CD14-positive monocyte (primary cell): Measurements from ENCODE around the gene CECR2. TPM values are rescaled to one million over a fixed set of nuclear protein-coding genes. Genes with fewer than 3 reads are reported as not detected.

Experiments used
- DNase-seq, 3 donors: peaks; one replicate each; pipeline ENCODE4 v3.0.0-alpha.2; 2011 to 2022
- H2AFZ ChIP-seq: 2 replicates; pipeline ENCODE4 v1.6.0; 2012; ENCODE audit warnings: mild to moderate bottlenecking, low read depth, low read length, inconsistent platforms; ENCODE audit not compliant: insufficient read depth, poor library complexity, severe bottlenecking
- H3K27ac ChIP-seq, 2 donors: 1 replicate in 1 of 2; 2 replicates in 1 of 2; pipeline ENCODE4 v1.5.1; 2012 to 2013; ENCODE audit warnings: low read length in 2 of 2, control low read depth in 1 of 2, inconsistent platforms in 1 of 2, low read depth in 1 of 2, mild to moderate bottlenecking in 1 of 2
- H3K27me3 ChIP-seq, 2 donors: one replicate each; pipeline versions ENCODE4 v1.6.0 to v1.6.1; 2011 to 2013; ENCODE audit warnings: low read length in 2 of 2; ENCODE audit not compliant: control insufficient read depth in 2 of 2, insufficient read depth in 2 of 2
- H3K36me3 ChIP-seq, 2 donors: replicated peaks in 1 of 2; 1 replicate in 1 of 2; 2 replicates in 1 of 2; pipeline versions ENCODE4 v1.5.1 to v1.6.1; 2012 to 2013; ENCODE audit warnings: low read length in 2 of 2, control low read depth in 1 of 2, inconsistent platforms in 1 of 2, mild to moderate bottlenecking in 1 of 2; ENCODE audit not compliant: insufficient read depth in 2 of 2, control insufficient read depth in 1 of 2
- H3K4me1 ChIP-seq, 2 donors: 1 replicate in 1 of 2; 2 replicates in 1 of 2; pipeline versions ENCODE4 v1.5.1 to v1.6.1; 2012 to 2013; ENCODE audit warnings: low read length in 2 of 2, control low read depth in 1 of 2, inconsistent platforms in 1 of 2, mild to moderate bottlenecking in 1 of 2, moderate library complexity in 1 of 2; ENCODE audit not compliant: insufficient read depth in 2 of 2, control insufficient read depth in 1 of 2
- H3K4me2 ChIP-seq: replicated peaks from 2 replicates; pipeline ENCODE3; 2012; ENCODE audit warnings: low read length, moderate library complexity, mild to moderate bottlenecking; ENCODE audit not compliant: poor library complexity, severe bottlenecking; ENCODE audit errors: extremely low read depth
- H3K4me3 ChIP-seq, 3 experiments: fragments of 200-600 bp in 1 of 3; sonication (generic) in 1 of 3; replicated peaks in 1 of 3; 1 replicate in 2 of 3; 2 replicates in 1 of 3; pipeline ENCODE4 v1.5.1; 2011 to 2013; ENCODE audit warnings: low read length in 3 of 3, mild to moderate bottlenecking in 3 of 3, control low read depth in 2 of 3, low read depth in 2 of 3, inconsistent platforms in 1 of 3, moderate library complexity in 1 of 3
- H3K79me2 ChIP-seq: 2 replicates; pipeline ENCODE4 v1.6.0; 2012; ENCODE audit warnings: mild to moderate bottlenecking, control low read depth, inconsistent platforms, low read length, moderate library complexity; ENCODE audit not compliant: insufficient read depth
- H3K9ac ChIP-seq: 2 replicates; pipeline ENCODE4 v1.6.0; 2017; ENCODE audit warnings: low read length, mild to moderate bottlenecking; ENCODE audit not compliant: insufficient read depth, poor library complexity, severe bottlenecking
- H3K9me3 ChIP-seq, 2 donors: replicated peaks in 1 of 2; 1 replicate in 1 of 2; 2 replicates in 1 of 2; pipeline versions ENCODE4 v1.5.1 to v1.6.1; 2012 to 2013; ENCODE audit warnings: low read length in 2 of 2, control low read depth in 1 of 2; ENCODE audit not compliant: control insufficient read depth in 1 of 2, insufficient read depth in 1 of 2
- H4K20me1 ChIP-seq: 2 replicates; pipeline ENCODE4 v1.6.0; 2012; ENCODE audit warnings: mild to moderate bottlenecking, low read length, control low read depth, moderate library complexity; ENCODE audit not compliant: insufficient read depth
- H3K27ac Mint-ChIP-seq, 7 donors: one replicate each; pipeline ENCODE4 v1.8.0; 2020; ENCODE audit warnings: mild to moderate bottlenecking in 7 of 7, mixed read lengths in 7 of 7, moderate library complexity in 6 of 7, inconsistent platforms in 2 of 7
- H3K27me3 Mint-ChIP-seq, 3 donors: one replicate each; pipeline ENCODE4 v1.8.0; 2021 to 2022; ENCODE audit warnings: low read depth in 3 of 3, mild to moderate bottlenecking in 3 of 3, mixed read lengths in 3 of 3, moderate library complexity in 3 of 3, inconsistent platforms in 1 of 3
- H3K36me3 Mint-ChIP-seq, 2 donors: one replicate each; pipeline ENCODE4 v1.8.0; 2020; ENCODE audit warnings: mixed read lengths in 2 of 2, inconsistent platforms in 1 of 2, mild to moderate bottlenecking in 1 of 2
- H3K4me1 Mint-ChIP-seq: one replicate; pipeline ENCODE4 v1.8.0; 2020; ENCODE audit warnings: mild to moderate bottlenecking, mixed read lengths
- H3K4me3 Mint-ChIP-seq, 2 donors: one replicate each; pipeline ENCODE4 v1.8.0; 2020; ENCODE audit warnings: mild to moderate bottlenecking in 2 of 2, mixed read lengths in 2 of 2, moderate library complexity in 1 of 2
- H3K9me3 Mint-ChIP-seq, 7 donors: one replicate each; pipeline ENCODE4 v1.8.0; 2020 to 2022; ENCODE audit warnings: mixed read lengths in 7 of 7, mild to moderate bottlenecking in 6 of 7, moderate library complexity in 6 of 7, inconsistent platforms in 2 of 7
- WGBS: methylation state at CpG from one replicate; pipeline ENCODE4 v1.1.5; 2013; ENCODE audit warnings: missing lambda C conversion rate; ENCODE audit not compliant: insufficient coverage; 5-methylcytosine and 5-hydroxymethylcytosine counted together
- intact Hi-C, 2 donors: fragments of 100-400 bp; cut with micrococcal nuclease; formaldehyde crosslinking; loops; one replicate each; pipeline versions ENCODE4 v1.15.0 to v1.15.1; 2023
- polyA plus RNA-seq, 3 donors: library from polyadenylated mRNA; depleted of rRNA in 1 of 3; unstranded in 2 of 3; stranded (reverse) in 1 of 3; fragments of 300-500 nt in 2 of 3; fragments of >200 nt in 1 of 3; fragmentation: Illumina TruSeq in 2 of 3; gene quantifications; 1 replicate in 2 of 3; 2 replicates in 1 of 3; pipeline ENCODE4 v1.2.3, GENCODE V29; 2012 to 2021
- TF ChIP-seq, protein P1 (sequence below): fragments of 200-600 bp; IDR thresholded peaks from one replicate; pipeline ENCODE4 v1.8.0; 2022; ENCODE audit warnings: antibody characterized with exemption, mild to moderate bottlenecking

The CECR2 gene
- polyA plus RNA-seq, 3 donors, result 0.02 to 0.29 (median 0.24) TPM

DNA sequence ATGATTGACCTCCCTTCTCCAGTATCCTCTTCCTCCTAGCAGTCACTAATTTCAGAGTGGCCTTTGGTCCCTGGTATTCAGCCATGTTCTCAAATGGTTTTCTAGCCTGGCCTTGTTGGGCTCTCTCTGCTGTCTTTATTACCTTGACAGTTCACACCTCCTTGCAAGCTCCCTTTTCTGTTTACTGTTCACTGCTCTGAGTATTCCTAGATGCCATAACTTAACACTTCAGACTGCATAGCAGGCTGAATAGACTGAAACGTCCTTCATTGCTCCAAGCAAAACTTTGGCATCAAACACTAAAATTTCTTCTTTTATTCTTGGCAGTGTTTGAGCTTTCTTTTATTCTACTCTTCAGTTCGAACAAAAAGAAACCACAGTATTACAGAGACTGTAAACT is 144.4 kb downstream of the CECR2 start:
- H3K4me3 ChIP-seq, result no peak overlapping the region
- TF ChIP-seq, protein P1, sequence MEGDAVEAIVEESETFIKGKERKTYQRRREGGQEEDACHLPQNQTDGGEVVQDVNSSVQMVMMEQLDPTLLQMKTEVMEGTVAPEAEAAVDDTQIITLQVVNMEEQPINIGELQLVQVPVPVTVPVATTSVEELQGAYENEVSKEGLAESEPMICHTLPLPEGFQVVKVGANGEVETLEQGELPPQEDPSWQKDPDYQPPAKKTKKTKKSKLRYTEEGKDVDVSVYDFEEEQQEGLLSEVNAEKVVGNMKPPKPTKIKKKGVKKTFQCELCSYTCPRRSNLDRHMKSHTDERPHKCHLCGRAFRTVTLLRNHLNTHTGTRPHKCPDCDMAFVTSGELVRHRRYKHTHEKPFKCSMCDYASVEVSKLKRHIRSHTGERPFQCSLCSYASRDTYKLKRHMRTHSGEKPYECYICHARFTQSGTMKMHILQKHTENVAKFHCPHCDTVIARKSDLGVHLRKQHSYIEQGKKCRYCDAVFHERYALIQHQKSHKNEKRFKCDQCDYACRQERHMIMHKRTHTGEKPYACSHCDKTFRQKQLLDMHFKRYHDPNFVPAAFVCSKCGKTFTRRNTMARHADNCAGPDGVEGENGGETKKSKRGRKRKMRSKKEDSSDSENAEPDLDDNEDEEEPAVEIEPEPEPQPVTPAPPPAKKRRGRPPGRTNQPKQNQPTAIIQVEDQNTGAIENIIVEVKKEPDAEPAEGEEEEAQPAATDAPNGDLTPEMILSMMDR, result no peak
- Mint-ChIP-seq H3K4me3 (no peak overlapping the region), H3K27ac (no peak overlapping the region), H3K36me3 (peaks cover 0 to 5% of the 10 kb centered on the region in 2 donors), H3K4me1 (no peaks in the 10 kb centered on the region), H3K27me3 (peaks cover 9 to 14% (median 13%) of the 10 kb centered on the region in 3 donors), H3K9me3 (no peaks in the 10 kb centered on the region)
- no peaks in the 10 kb centered on the region for H3K4me1 ChIP-seq
- H3K27ac ChIP-seq, result no peak overlapping the region
- H3K9me3 ChIP-seq, result no peaks in the 10 kb centered on the region
- H3K27me3 ChIP-seq, result no peaks in the 10 kb centered on the region
- 100% methylated on average over 1 of the region's 2 CpGs for WGBS
- H3K4me2 ChIP-seq, result no peak overlapping the region
- H2AFZ ChIP-seq, result no peak overlapping the region
- DNase-seq, result no peak
- no peaks in the 10 kb centered on the region for H4K20me1 ChIP-seq
- H3K9ac ChIP-seq, result no peak overlapping the region
- intact Hi-C loops, result loop anchor here in 1 of 2 donors (5.0 kb wide), 1 partner anchor 564 kb away; the partner anchor contains the start of gene PEX26
- no peaks in the 10 kb centered on the region for H3K79me2 ChIP-seq
- no peaks in the 10 kb centered on the region for H3K36me3 ChIP-seq

DNA sequence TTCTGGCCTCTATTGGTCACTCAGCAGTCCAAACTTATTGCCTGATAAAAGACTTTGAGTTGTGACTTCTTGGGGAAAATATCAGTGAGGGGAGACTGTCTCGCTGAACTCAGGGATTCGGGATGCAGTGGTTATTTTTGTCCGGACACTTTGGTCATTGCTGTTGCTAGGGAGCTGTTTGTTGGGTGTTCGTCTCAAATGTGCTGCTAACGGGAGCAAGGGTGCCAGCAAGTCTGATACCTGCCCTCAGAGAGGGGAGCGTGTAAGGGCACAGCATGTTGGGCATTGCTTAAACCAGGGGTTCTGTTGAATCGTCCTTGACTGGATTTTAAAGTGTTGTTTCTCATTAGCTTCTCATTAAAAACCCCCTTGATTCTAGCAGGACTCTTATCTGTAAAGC is 144.8 kb downstream of the CECR2 start:
- Histone ChIP-seq H3K4me3 (no peak overlapping the region), H3K79me2 (no peaks in the 10 kb centered on the region), H3K36me3 (no peaks in the 10 kb centered on the region), H3K9ac (no peak overlapping the region), H3K4me1 (no peaks in the 10 kb centered on the region), H3K9me3 (no peaks in the 10 kb centered on the region), H3K4me2 (no peak overlapping the region), H3K27me3 (no peaks in the 10 kb centered on the region), H4K20me1 (no peaks in the 10 kb centered on the region), H2AFZ (no peak overlapping the region), H3K27ac (no peak overlapping the region)
- Mint-ChIP-seq H3K36me3 (peaks cover 0 to 5% of the 10 kb centered on the region in 2 donors), H3K4me1 (no peaks in the 10 kb centered on the region), H3K27me3 (peaks cover 9 to 16% (median 12%) of the 10 kb centered on the region in 3 donors), H3K27ac (no peak overlapping the region), H3K9me3 (no peaks in the 10 kb centered on the region), H3K4me3 (no peak overlapping the region)
- intact Hi-C loops, result loop anchor here in 1 of 2 donors (5.0 kb wide), 1 partner anchor 563 kb away; the partner anchor contains the start of gene PEX26
- DNase-seq, result no peak
- 100% methylated on average over 5 of the region's 7 CpGs for WGBS
- TF ChIP-seq, protein P1, result no peak
